ENCODE measurements around the gene MRPL11.

GRCh38 chr11:66475349-66476172 is 36.9 kb upstream of the MRPL11 start:
- TF ChIP-seq CTCF (IDR thresholded peaks at IDR 0.05; ENCODE audit: insufficient read depth, low read length, poor library complexity, severe bottlenecking) (no peak), EZH2phosphoT487 (conservative IDR thresholded peaks at IDR 0.05; ENCODE audit: low read length) (no peak)

Measured in SU-DHL-6 (cell line).